PC-9 (cell line): Measurements from ENCODE around the gene PTPN14.

Experiments
- CTCF ChIP-seq: fragments of 200-600 bp; sonication (generic); conservative IDR thresholded peaks from 2 replicates; pipeline ENCODE4 v1.6.1; 2017; ENCODE audit warnings: mixed run types, antibody characterized with exemption, mild to moderate bottlenecking, moderate library complexity
- EZH2 ChIP-seq: fragments of 200-600 bp; sonication (generic); IDR thresholded peaks from 2 replicates; pipeline ENCODE4 v1.8.0; 2017; ENCODE audit warnings: antibody characterized with exemption, low read depth

DNA sequence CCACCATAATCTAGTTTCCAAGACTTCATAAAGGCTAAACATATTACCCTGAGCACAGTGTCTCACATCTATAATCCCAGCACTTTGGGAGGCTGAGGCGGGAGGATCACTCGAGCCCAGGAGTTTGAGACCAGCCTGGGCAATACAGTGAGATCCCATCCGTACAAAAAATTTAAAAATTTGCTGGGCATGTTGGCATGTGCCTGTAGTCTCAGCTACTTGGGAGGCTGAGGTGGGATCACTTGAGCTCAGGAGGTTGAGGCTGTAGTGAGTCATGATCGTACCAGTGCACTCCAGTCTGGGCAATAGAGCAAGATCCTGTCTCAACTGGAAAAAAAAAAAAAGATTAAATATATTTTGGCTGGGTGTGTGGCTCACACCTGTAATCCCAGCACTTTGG is 90.1 kb downstream of the PTPN14 start:
- no peak for TF ChIP-seq CTCF
- TF ChIP-seq EZH2, result no peak
